Heart right ventricle (tissue), 16 donors: ENCODE measurements around the gene ORC3. TPM values are rescaled to one million over a fixed set of nuclear protein-coding genes. Genes with fewer than 3 reads are reported as not detected.

ENCODE experiments used
- ATAC-seq, 8 donors: fragments of 200-7000 bp; cut with Tn5 transposase; one replicate each; pipeline ENCODE4 v1.9.1; 2020; ENCODE audit warnings: mild to moderate bottlenecking in 8 of 8, moderate library complexity in 8 of 8, moderate number of reproducible peaks in 1 of 8
- DNase-seq, 2 donors: peaks; one replicate each; pipeline ENCODE4 v3.0.0-alpha.2; 2020
- H3K27ac ChIP-seq, 10 donors: fragments of 200-600 bp; sonication (generic) in 2 of 10; one replicate each; pipeline versions ENCODE4 v1.5.0 to v1.8.0; 2020 to 2022; ENCODE audit warnings: mild to moderate bottlenecking in 3 of 10
- H3K27me3 ChIP-seq, 7 donors: fragments of 200-600 bp; one replicate each; pipeline ENCODE4 v1.8.0; 2021 to 2022; ENCODE audit warnings: mild to moderate bottlenecking in 2 of 7
- H3K36me3 ChIP-seq, 9 donors: fragments of 200-600 bp; sonication (generic) in 1 of 9; one replicate each; pipeline versions ENCODE4 v1.5.0 to v1.8.0; 2020 to 2022; ENCODE audit warnings: mild to moderate bottlenecking in 2 of 9
- H3K4me1 ChIP-seq, 9 donors: fragments of 200-600 bp; sonication (generic) in 1 of 9; one replicate each; pipeline versions ENCODE4 v1.5.0 to v1.8.0; 2020 to 2022; ENCODE audit warnings: mild to moderate bottlenecking in 4 of 9
- H3K4me3 ChIP-seq, 10 donors: fragments of 200-600 bp; sonication (generic) in 2 of 10; one replicate each; pipeline versions ENCODE4 v1.5.0 to v1.8.0; 2020 to 2022; ENCODE audit warnings: mild to moderate bottlenecking in 7 of 10, moderate library complexity in 2 of 10
- H3K9me3 ChIP-seq, 11 donors: fragments of 200-600 bp in 10 of 11; sonication (generic) in 2 of 11; one replicate each; pipeline versions ENCODE4 v1.5.0 to v1.8.0; 2013 to 2022; ENCODE audit warnings: mild to moderate bottlenecking in 2 of 11, control low read depth in 1 of 11, moderate library complexity in 1 of 11
- CTCF ChIP-seq, 9 donors: fragments of 200-600 bp; sonication (generic) in 2 of 9; IDR thresholded peaks; one replicate each; pipeline versions ENCODE4 v1.5.0 to v1.8.0; 2021 to 2022; ENCODE audit warnings: antibody characterized with exemption in 9 of 9, mild to moderate bottlenecking in 5 of 9, moderate library complexity in 1 of 9
- WGBS, 2 donors: extraction: QIAGEN DNeasy Blood & Tissue Kit; methylation state at CpG; one replicate each; pipeline ENCODE4 v1.1.7; 2013; ENCODE audit warnings: inconsistent platforms in 1 of 2; 5-methylcytosine and 5-hydroxymethylcytosine counted together
- intact Hi-C, 10 donors: fragments of 100-400 bp; cut with DNase I; formaldehyde crosslinking; loops; one replicate each; pipeline versions ENCODE4 v1.11.1 to v1.14.2; 2022
- polyA plus RNA-seq, 2 donors: library from polyadenylated mRNA; stranded (reverse); fragments of 200-250 nt; gene quantifications; one replicate each; pipeline ENCODE4 v1.2.3, GENCODE V29; 2013
- total RNA-seq, 10 donors: library from RNA; stranded (reverse); fragmentation: NEBNext Ultra II Directional in 3 of 10; extraction: Animal tissue kit (Norgen Biotek cat#: 25700) in 3 of 10; gene quantifications; one replicate each; pipeline versions ENCODE4 v1.2.1 to v1.2.4, GENCODE V29; 2021 to 2023
- donor health status: Arrhythmogenic right ventricular cardiomyopathy.
- donor health status: ischemic (EF 13 %, LVEDD 7.1; RV severe dilation, severe dysfunction).
- donor health status: healthy with polysubstance abuse.
- donor health status: DM: no; HTN: yes; CAD: no.
- donor health status: DM: no; HTN: no; CAD: no.
- donor health status: ischemic (EF 25% LVEDD 6.9; RV normal size, moderate dysfunction).
- donor health status: ischemic (EF 25% LVEDD 5.7; RV mildly dilated, moderate dysfunction).
- donor health status: healthy.
- donor health status: DM: yes; HTN: yes; CAD: no.
- donor health status: Ischemic cardiomyopathy.
- donor health status: ischemic (EF 35%, LVEDD 5.7; RV mildly dilated, moderate dysfunction).
- donor health status: nonischemic (EF 11% LVEDD 7.7; RV severe dilation, severe dysfunction).
- donor health status: DM: yes; HTN: yes; CAD: no.
- donor health status: PGD.
- donor health status: ischemic (EF 29% LVEDD 5.4; RV normal size, mild dysfunction).
- donor health status: nonischemic (EF 23%, LVEDD 6.1; RV moderate dilation, normal function).

ORC3 gene
- total and polyA plus RNA-seq, 12 donors, result 15.7 to 28.2 (median 21.8) TPM

- TF ChIP-seq CTCF (IDR thresholded peaks at IDR 0.05), result no peak
- DNase-seq (no peak), ATAC-seq (no peak)
- peaks cover 0 to 36% (median 14%) of the 10 kb centered on the region in 9 donors for H3K4me1 ChIP-seq
- intact Hi-C loops, result no loop called here
- H3K27me3 ChIP-seq, result no peaks in the 10 kb centered on the region
- peaks cover 0 to 25% (median 4%) of the 10 kb centered on the region in 9 donors for H3K36me3 ChIP-seq
- no peak overlapping the region for H3K4me3 ChIP-seq
- H3K27ac ChIP-seq, result no peak overlapping the region
- 72 to 85% methylated on average over 4 of the region's 4 CpGs for WGBS, 2 donors
- H3K9me3 ChIP-seq, result no peaks in the 10 kb centered on the region
These were observed 17.9 kb upstream of the ORC3 start for GRCh38 chr6:87572021-87572420.

GRCh38 chr6:87572883-87573282, 17.1 kb upstream of the ORC3 start:
- Histone ChIP-seq H3K4me1 (peaks cover 0 to 36% (median 14%) of the 10 kb centered on the region in 9 donors), H3K9me3 (no peaks in the 10 kb centered on the region), H3K4me3 (no peak overlapping the region), H3K36me3 (peaks cover 0 to 22% (median 4%) of the 10 kb centered on the region in 9 donors), H3K27me3 (no peaks in the 10 kb centered on the region), H3K27ac (no peak overlapping the region)
- DNase-seq (no peak), ATAC-seq (no peak)
- TF ChIP-seq CTCF (IDR thresholded peaks at IDR 0.05), result no peak
- WGBS, 2 donors, result 88 to 90% methylated on average over 3 of the region's 3 CpGs
- intact Hi-C loops, result no loop called here

GRCh38 chr6:87573307-87574024, 16.5 kb upstream of the ORC3 start:
- H3K36me3 ChIP-seq, result peaks cover 0 to 22% (median under 1%) of the 10 kb centered on the region in 9 donors
- no peak for TF ChIP-seq CTCF (IDR thresholded peaks at IDR 0.05)
- no peaks in the 10 kb centered on the region for H3K9me3 ChIP-seq
- H3K4me1 ChIP-seq, result peaks cover 0 to 36% (median 14%) of the 10 kb centered on the region in 9 donors
- 93 to 95% methylated on average over 5 of the region's 5 CpGs for WGBS, 2 donors
- intact Hi-C loops, result no loop called here
- H3K4me3 ChIP-seq, result no peak overlapping the region
- no peak overlapping the region for H3K27ac ChIP-seq
- no peak for ATAC-seq
- no peak for DNase-seq
- H3K27me3 ChIP-seq, result no peaks in the 10 kb centered on the region

- TF ChIP-seq CTCF (IDR thresholded peaks at IDR 0.05), result no peak
- Histone ChIP-seq H3K4me1 (peaks cover 0 to 39% (median 14%) of the 10 kb centered on the region in 9 donors), H3K9me3 (no peaks in the 10 kb centered on the region), H3K27ac (no peak overlapping the region), H3K36me3 (peaks cover 0 to 19% (median 0%) of the 10 kb centered on the region in 9 donors), H3K27me3 (no peaks in the 10 kb centered on the region), H3K4me3 (no peak overlapping the region)
- DNase-seq (no peak), ATAC-seq (peak in 4 of 8 donors; percentile 34 to 72 (median 56))
- intact Hi-C loops, result no loop called here
- WGBS, 2 donors, result 55 to 57% methylated on average over 2 of the region's 2 CpGs
These were observed 15.6 kb upstream of the ORC3 start for GRCh38 chr6:87574237-87574804.
